ENCODE results near the gene TNRC6B.

DNA sequence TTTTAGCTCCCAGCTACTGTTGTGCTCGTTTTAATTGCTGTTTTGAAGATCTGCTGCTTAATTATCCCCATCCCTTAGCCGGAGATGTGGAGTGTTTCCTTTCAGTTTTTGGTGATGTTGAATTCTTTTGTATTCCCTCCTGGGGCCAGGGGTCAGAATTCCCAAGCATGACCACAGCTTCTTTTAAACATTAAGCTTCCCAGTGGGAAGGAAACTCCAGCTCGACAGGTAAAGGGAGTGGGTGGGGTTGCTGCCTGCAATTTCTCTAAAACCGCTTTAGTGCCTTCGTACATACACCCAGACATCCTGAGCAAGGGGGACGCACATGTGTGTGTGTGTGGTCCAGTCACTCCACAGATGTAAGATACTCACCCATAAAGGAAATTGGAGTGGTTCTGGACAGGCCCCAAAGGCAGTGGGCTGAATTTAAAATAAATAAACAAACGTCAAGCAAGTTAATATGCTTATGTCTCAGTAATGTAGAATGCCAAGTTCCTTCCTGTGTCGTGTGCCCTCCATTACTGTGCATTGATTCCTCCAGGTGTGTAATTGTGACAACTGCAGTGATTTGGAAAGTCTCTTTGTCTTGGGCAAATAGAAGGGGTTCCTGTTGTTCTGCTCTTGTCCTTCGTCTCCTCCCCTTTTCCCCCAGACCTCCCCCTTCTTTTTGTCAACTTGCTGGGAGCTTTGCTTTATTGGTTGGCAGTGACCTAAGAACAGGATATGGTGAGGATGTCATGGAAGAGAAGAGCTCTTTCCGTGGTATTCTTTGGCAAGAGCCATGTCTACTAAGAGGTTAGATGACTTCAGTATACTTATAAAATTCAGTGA, 149.4 kb downstream of the TNRC6B start:
- no peak for TF ChIP-seq POLR2A (IDR thresholded peaks at IDR 0.05)
- TF ChIP-seq, protein P1, sequence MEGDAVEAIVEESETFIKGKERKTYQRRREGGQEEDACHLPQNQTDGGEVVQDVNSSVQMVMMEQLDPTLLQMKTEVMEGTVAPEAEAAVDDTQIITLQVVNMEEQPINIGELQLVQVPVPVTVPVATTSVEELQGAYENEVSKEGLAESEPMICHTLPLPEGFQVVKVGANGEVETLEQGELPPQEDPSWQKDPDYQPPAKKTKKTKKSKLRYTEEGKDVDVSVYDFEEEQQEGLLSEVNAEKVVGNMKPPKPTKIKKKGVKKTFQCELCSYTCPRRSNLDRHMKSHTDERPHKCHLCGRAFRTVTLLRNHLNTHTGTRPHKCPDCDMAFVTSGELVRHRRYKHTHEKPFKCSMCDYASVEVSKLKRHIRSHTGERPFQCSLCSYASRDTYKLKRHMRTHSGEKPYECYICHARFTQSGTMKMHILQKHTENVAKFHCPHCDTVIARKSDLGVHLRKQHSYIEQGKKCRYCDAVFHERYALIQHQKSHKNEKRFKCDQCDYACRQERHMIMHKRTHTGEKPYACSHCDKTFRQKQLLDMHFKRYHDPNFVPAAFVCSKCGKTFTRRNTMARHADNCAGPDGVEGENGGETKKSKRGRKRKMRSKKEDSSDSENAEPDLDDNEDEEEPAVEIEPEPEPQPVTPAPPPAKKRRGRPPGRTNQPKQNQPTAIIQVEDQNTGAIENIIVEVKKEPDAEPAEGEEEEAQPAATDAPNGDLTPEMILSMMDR (IDR thresholded peaks at IDR 0.05) = no peak

Measured in right lobe of liver (tissue), 4 donors.